Urothelium cell line (cell line): Measurements from ENCODE around the gene PPCS.

ENCODE experiments used
- DNase-seq: peaks from one replicate; pipeline ENCODE4 v3.0.0; 2011; ENCODE audit warnings: low spot score, mixed read lengths
- FAIRE-seq: peaks from 2 replicates; lab custom pipeline; 2011; peaks lifted over from hg19 to GRCh38; lab: Jason Lieb, UNC

PPCS gene

DNA sequence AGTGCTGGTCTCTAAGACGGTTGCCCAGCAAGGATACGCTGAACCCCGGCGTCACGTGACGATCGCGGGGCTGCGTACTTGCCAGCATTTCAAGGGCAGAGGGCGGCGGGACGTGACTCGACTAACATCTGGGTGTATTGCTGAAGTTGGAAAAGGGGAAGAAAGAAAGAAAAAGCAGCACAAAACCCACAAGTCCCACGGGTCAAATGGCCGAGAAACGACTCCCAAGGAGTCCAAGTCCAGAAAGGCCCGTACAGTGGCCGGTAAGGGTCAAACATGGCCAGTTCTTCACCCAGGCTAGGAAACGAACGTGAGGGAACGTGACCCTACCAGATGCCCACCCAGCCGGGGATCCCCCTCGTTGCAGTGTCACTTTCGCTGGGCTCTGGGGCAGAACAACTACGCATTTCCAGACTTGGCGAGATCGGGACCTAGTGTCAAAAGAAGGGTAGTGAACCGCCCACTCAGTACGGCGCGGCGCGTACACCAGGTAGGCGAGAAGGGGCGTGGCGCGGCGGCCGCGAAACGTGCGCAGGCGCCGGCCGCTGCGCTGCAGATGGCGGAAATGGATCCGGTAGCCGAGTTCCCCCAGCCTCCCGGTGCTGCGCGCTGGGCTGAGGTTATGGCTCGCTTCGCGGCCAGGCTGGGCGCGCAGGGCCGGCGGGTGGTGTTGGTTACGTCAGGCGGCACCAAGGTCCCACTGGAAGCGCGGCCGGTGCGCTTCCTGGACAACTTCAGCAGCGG is at the start of gene PPCS, which contains the start of gene ZMYND12:
Gene PPCS (plus strand): TSS at position 534 of the 744 bp plus-strand sequence. CDS start 23 bp downstream, at position 557.
Gene ZMYND12 (minus strand): TSS at position 13 of the 744 bp plus-strand sequence. CDS start 25 bp downstream, outside the sequence.
- peak; percentile 95 for DNase-seq
- peak; percentile 95 for FAIRE-seq

DNA sequence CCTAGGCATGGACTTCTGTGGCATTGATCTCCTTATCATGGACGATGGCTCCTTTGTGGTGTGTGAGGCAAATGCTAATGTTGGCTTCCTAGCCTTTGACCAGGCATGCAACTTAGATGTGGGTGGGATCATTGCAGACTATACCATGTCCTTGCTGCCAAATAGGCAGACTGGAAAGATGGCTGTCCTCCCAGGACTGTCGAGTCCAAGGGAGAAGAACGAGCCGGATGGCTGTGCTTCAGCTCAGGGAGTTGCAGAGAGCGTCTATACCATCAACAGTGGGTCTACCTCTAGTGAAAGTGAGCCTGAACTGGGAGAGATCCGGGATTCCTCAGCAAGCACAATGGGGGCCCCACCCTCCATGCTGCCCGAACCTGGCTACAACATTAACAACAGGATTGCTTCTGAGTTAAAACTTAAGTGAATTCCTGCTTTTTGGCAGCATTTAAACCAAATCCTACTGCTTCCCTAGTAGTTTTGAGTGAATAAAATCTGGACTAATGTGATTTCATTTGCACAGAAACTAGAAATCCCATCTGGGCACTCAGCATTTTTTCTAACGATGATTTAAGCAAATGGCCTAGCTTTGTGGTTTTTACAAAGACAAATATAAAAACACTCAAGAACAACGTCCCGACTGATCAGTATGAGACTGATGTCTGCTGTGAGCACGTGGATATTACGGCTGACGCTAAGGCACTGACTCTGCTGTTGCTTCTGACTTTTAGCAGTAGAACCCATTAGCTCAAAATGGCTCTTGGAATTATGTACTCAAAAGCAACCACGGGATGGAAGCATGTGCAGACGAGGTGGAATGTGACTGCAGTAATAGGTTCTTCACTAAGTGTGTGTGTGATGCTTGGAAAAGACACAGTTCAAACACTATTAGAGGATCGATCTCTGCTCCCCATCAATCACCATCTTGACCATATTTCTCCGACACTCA is 41.5 kb upstream of the PPCS start:
- FAIRE-seq (peak; percentile 62), DNase-seq (no peak)

DNA sequence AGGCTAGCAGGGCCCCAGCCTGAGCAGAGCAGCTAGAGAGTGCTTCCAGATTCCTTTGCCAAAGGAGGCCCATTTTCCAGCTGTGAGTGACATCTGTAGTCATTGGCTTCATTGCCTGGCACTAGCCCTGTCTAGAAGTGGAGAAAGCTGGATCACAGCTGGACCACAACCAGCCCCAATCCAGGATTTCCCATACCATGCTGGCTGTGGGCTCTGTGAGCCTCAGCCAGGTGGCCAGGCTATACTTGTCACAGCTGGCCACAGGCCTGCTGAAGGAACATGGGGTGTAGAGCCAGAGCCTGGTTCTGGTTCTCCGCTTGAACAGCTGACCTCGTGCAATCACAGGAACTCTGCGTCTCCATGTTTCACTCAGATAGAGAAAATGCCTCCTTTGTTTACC is 39.2 kb upstream of the PPCS start:
- FAIRE-seq (no peak), DNase-seq (no peak)

DNA sequence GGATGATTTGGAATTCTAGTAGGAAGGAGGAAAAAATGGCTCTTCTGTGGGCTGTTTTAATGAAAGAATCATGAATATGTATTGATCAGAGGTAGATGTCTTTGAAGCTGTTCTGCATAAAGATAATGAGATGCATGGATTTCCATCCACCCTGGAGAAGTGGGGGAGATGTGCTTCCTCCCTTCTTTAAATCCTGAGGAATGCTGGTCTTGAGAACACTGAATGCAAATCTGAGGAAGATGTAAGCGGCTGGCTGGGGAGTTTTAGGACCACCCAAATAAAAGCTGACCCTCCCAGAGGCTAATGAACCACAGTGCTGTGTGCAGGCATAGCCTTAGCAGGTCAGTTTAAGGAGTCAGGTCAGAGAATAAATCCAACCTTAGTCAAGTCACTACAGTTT is 37.8 kb upstream of the PPCS start:
- DNase-seq (no peak), FAIRE-seq (no peak)

DNA sequence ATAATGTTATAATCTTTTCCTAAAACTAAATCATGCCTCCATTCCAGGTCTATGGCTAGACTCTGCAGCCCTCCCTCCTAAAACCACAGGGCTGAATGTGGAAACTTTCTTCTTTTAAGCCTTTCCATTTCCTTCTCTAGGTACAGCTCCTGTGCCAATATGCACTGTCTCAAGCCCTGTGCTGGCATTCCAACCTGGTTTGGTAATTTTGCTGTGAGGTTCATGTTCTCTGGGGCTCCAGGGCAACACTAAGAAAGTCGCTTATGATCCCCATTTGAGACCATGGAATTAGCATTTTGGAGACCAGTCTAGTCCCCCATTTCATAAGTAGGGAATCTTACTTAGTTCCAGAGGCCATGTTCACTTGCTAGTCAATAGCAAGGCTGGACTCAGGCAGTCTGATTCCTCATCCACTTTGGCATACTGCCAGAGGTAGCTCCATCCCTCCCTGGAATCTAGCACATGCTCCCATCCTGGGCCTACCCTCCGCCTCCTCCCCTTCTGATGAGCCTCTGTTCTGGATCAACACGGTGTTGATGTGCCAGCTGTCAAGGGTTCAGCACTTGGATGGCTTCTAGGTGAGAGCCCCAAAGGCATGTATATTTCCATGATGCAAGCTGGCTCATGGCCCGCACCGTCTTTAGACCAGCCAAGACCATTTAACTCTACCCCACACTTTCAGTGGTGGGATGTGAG is 37.1 kb upstream of the PPCS start:
- FAIRE-seq (no peak), DNase-seq (peak; percentile 21)

DNA sequence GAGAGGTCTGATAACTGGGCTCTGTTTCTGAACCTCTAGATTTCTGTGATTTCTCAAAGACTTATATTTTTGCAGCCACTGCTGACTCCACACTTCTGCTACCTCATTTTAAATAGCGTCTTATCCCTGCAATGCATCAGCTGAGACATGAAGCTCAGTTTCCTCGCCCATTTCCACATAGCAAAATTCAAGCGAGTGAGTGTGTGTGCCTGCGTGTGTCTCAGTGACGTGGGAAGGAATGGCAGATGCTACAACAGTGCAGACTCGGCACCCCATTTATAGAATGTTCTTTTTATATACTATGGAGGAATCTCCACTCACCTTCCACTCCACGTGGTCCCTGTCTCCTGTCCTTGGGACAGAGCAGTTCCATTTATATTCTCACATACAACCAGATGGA is 36.2 kb upstream of the PPCS start:
- FAIRE-seq (peak; percentile 23), DNase-seq (no peak)

DNA sequence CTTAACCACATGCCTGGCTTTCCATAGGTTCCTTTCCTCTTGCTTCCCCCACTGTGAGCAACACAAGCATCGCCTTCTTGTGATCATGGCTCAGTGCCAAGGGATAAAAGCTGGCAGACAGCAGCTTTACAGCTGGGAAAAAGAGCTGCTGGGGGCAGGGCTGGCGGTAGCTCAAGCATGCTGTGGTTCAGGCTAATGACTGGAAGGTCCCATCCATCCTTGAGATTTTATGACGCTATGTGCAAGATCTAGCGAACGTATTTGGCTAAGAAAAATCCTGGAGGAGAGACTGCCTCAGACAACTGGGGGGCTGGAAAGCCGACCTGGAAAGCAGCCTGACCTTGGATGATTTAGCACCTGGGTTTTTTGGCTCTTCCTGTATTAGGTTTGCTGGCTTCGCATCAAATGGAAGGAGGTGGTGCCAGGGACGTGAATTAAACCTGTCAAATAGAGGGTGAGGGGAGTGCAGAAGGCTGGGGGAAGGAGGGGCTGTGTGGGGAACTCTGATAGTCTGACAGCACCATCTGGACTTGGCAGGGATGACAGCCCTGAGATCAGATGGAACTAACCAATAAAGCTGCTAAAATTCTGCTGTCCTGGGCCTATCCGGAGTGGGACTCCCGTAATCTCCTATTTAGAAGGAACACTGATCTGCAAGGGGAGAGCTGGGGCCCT is 35.3 kb upstream of the PPCS start:
- FAIRE-seq (no peak), DNase-seq (peak; percentile 85)

DNA sequence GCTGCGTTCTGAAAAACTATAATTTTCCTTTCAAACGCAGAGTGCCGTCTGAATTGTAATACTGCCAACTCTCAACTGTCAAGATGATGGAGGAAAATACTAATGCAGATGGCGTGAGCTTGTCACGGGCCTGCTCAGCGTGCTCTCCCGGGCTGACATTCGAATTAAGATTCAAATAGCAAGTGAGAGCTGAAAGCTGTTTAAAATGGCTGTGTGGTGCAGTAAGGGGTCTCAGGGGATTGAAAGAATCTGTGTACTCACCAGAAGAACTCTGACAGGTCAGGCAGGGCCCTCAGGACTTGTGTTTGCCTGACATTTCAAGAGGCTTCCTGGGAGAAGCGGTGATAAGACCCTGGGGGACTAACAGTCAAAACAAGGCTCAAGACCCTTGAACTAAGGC is 33.6 kb upstream of the PPCS start:
- no peak for FAIRE-seq
- DNase-seq: no peak

DNA sequence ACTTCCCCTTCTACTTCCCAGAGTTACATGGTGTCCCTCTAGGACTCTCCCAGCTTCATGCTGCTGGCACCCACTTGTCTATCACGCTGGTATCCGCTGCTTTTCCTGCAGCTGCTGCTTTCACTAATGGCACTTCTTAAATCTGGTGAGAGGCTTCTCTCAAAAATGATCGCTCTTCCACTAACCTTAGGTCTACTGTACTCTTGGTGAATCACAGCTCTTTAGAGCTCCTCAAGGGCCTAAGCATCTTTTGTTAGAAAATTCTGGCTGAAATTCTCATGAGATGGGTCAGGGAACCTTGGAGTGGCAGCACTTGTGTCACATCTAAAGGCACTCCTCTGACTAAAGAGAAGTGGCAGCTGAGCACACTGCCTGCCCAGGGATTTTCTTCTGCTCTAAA is 32.7 kb upstream of the PPCS start:
- DNase-seq: no peak
- no peak for FAIRE-seq

DNA sequence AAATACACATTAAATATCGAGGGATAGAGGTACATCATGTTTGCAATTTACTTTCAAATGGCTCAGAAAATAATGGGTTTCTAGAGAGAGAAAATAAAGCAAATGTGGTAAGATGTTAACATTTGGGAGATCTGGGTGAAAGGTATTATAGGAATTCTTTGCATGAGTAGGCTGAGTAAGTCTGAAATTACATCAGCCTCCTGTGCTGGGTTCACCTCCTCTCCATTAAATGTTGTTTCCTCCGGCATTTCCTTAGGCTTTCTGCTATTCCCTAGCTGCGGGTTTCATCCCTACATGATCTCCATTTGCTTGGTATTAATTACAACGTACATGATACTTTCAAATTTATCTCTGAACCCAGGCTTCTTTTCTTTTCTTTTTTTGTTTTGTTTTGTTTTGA is 32.1 kb upstream of the PPCS start:
- no peak for DNase-seq
- FAIRE-seq: no peak

DNA sequence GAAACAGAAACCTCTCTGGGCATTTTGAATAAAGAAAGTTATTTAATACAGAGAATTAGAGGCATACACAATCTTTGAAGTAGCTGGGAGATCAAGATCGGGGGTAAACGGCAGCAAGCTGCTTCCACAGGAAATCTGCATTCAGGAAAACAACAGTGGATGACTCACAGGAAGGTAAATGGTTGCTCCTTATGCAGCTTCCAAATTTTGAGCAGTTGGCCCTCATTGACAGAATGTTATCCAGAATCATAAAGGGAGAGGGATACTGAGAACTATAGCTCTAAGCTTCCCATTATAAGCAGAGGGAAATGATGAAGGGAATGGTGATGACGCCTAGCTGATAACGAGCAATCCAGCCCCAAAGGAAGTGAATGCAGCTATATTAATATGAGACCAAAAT is 29.1 kb upstream of the PPCS start:
- no peak for DNase-seq
- FAIRE-seq: no peak

DNA sequence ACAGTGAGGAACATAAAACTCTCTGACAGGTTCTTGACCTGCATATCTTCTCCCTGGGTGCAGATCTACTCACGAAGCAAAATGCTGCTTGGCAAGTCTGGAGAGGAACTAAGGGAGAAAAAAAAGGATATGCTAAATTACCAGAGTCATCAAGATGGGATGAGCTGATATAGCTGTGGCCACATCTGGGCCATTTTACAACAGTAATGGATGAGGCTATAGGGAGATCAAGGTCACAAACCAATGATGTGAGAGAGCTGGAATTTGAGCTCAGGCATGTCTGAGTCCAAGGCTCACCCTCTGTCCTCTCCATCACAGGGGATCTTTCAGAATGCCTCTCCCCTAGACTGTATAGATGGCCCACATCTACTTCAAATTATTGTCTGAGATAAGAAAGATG is 26.7 kb upstream of the PPCS start:
- no peak for FAIRE-seq
- no peak for DNase-seq

DNA sequence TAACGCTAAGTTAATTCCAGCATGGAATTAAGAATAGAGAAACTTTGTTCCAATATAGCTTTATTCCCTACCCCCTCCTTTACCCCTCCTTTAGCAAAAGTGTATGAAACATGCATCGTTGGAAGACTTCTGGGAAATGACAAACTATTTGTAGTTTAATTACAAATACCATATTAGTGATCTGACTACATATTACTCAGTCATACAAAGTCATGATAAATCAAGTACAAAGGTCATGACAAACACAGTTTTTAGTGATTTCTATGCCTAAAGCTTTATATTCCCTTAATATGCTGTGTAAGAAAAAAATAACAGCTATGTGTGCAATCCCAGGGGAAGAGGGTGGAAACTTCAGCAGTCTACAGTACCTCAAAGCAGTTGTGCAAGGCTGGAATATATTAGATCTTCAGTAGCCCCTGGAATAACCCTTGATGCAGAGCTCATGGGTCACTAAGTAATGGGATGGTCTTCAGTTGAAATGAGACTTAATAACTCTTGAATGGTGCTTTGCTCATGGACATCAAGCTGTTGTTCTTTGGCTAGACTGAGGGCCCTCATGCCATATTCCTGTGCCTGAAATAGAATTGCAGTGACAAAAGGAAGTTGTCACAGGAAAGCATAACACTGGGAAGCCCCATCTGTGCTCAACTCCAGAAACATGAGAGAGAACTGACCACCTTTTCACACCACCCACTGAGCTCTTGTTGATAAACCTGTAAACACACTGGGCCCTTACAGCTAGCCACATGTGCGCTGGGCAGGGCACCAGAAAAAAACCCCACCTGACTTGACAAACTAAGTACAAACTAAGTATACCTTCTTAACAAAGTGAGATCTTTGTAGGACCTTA is 25.8 kb upstream of the PPCS start:
- DNase-seq: no peak
- FAIRE-seq: no peak

DNA sequence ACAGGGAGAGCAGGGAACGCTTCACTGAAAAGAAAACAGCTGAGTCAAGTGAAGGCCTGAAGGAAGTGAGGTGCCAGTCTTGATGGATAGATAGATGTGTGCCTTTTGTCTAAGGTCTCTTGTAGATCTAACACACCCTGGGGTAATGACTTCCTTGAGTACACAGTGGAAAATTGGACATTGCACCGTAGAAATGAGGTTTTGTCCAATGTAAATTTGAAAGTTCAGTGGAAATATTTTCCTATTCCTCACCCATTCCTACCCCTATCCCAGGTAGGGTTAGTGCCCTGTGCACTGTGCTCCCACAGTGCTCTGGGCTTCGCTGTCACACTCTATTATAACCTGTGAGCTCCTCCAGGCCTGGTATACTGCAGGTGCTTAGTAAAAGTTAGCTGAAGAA is 24.8 kb upstream of the PPCS start:
- DNase-seq (no peak), FAIRE-seq (no peak)

DNA sequence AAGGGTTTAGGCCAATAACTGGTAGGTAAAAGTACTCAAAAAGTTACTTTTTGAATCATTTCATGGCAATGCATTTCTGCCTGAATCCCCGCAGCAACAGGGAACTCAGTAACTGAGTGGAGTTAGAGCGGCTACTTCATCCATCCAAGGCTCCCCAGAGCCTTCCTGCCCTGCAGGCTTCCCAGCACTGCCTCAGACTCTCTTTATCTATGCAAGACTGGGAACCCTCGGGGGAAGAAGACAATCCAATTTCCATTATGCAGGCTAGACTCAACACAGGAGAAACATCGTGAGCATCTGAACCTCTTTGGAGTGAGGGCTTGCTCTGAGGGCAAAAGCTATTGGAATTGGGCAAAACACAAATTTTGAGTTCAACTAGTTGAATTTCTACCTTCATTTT is 23.6 kb upstream of the PPCS start:
- DNase-seq: no peak
- no peak for FAIRE-seq

DNA sequence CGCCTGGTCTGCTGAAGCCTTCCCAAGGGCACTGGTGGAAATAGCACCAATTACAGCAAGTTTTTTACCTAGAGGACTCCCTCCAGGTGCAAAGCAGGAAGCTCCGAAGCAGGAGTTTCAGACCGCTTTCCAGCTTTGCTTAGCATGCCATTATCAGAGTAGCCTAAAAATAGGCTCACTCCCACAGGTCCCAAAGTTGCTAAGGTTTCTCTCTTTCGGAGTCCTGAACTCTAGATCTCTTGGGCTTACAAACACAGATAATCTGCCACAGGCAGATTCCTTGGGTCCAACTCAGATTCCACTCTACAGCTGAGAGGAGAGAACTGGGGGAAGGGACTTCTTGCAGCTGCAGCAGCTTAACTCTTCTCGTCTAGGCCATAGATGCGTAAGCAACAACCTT is 23.0 kb upstream of the PPCS start:
- no peak for DNase-seq
- FAIRE-seq: no peak

DNA sequence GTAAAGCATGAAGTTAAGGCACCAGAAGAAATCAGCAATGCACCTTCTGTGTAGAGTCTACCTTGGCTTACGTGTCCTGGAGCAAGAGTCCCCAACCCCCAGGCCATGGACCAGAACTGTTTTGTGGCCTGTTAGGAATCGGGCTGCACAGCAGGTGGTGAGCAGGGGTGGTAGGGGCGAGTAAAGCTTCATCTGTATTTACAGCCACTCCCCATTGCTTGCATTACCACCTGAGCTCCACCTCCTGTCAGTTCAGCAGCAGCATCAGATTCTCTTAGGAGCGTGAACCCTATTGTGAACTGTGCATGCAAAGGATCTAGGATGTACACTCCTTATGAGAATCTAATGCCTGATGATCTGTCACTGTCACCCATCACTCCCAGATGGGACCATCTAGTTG is 22.0 kb upstream of the PPCS start:
- DNase-seq (no peak), FAIRE-seq (no peak)

DNA sequence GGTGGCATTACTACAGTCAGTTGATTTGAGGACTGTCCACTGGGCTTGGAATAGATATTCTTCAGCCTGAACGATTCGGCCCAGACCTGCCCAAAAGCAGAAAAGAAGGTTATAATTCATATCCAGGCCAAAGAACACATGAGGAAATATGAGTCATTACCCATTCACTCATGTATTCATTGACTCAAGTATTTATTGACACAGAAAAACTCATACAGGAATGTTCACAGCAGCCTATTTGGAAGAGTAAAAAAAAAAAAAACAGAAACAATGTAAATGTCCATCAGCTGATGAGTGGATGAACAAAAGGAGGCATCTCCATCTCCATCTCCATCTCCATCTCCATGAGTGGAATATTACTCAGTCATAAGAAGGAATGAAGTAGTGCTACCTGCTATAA is 16.4 kb upstream of the PPCS start:
- no peak for FAIRE-seq
- DNase-seq: peak; percentile 60

DNA sequence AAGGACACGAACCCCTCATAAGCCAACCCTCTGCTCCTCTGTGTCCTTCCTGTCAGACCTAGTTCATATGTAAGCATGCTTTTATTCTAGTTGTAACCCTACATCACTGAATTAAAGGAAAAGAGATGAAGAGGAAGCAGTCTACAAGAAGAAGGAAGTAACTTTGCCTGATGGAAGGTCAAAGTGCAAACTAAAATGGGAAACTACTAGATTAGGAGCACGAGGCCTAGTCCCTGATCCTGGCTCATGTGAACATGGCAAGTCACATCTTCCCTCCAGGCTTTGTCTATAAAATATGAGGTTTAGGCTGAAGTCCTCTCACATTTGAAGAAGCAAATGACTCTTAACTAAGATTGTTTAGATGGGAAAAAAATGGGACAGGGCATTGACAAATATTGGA is 13.7 kb upstream of the PPCS start:
- no peak for DNase-seq
- FAIRE-seq: peak; percentile 50

DNA sequence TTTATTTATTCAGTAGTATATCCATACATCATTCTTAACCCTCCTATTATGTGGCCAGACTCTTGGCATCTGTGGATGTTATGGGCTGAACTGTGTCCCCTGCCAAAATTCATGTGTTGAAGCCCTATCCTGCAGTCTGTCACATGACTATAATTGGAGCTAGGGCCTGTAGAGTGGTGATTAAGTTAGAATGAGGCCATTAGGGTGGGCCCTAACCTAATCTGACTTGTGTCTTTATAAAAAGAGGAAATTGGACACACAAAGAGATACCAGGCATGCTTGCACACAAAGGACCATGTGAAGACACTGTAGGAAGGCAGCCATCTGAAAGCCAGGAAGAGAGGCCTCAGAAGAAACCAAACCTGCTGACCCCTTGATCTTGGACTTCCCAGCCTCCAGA is 7.1 kb upstream of the PPCS start:
- FAIRE-seq (no peak), DNase-seq (no peak)
